Skeletal muscle tissue (tissue), 4 donors: ENCODE results near the gene STEAP4. TPM values are rescaled to one million over a fixed set of nuclear protein-coding genes. Genes with fewer than 3 reads are reported as not detected.

ENCODE experiments used
- H3K27ac ChIP-seq: one replicate; pipeline ENCODE4 v1.7.0; 2013; ENCODE audit warnings: mild to moderate bottlenecking, low read depth, low read length, inconsistent platforms
- H3K27me3 ChIP-seq, 3 donors: one replicate each; pipeline ENCODE4 v1.7.0; 2013; ENCODE audit warnings: low read length in 3 of 3; ENCODE audit not compliant: control insufficient read depth in 3 of 3, insufficient read depth in 3 of 3
- H3K36me3 ChIP-seq, 3 donors: one replicate each; pipeline ENCODE4 v1.7.0; 2013; ENCODE audit warnings: low read length in 3 of 3; ENCODE audit not compliant: control insufficient read depth in 3 of 3, insufficient read depth in 3 of 3
- H3K4me1 ChIP-seq, 3 donors: one replicate each; pipeline ENCODE4 v1.7.0; 2013; ENCODE audit warnings: low read length in 3 of 3, mild to moderate bottlenecking in 3 of 3; ENCODE audit not compliant: control insufficient read depth in 3 of 3, insufficient read depth in 3 of 3
- H3K4me3 ChIP-seq, 3 donors: one replicate each; pipeline ENCODE4 v1.7.0; 2013; ENCODE audit warnings: low read length in 3 of 3
- H3K9ac ChIP-seq, 3 donors: one replicate each; pipeline ENCODE4 v1.7.0; 2013; ENCODE audit warnings: low read length in 3 of 3, mild to moderate bottlenecking in 3 of 3, moderate library complexity in 2 of 3, low read depth in 1 of 3
- H3K9me3 ChIP-seq, 3 donors: one replicate each; pipeline ENCODE4 v1.7.0; 2013; ENCODE audit warnings: low read length in 3 of 3; ENCODE audit not compliant: control insufficient read depth in 3 of 3
- total RNA-seq: library from RNA; depleted of rRNA; stranded (reverse); fragments of >200 nt; gene quantifications from one replicate; pipeline ENCODE4 v1.2.3, GENCODE V29; 2014
- donor health status: Osteomylitis.

The STEAP4 gene
- total RNA-seq, 1 donor from 2014 or later = 3.7 TPM

DNA sequence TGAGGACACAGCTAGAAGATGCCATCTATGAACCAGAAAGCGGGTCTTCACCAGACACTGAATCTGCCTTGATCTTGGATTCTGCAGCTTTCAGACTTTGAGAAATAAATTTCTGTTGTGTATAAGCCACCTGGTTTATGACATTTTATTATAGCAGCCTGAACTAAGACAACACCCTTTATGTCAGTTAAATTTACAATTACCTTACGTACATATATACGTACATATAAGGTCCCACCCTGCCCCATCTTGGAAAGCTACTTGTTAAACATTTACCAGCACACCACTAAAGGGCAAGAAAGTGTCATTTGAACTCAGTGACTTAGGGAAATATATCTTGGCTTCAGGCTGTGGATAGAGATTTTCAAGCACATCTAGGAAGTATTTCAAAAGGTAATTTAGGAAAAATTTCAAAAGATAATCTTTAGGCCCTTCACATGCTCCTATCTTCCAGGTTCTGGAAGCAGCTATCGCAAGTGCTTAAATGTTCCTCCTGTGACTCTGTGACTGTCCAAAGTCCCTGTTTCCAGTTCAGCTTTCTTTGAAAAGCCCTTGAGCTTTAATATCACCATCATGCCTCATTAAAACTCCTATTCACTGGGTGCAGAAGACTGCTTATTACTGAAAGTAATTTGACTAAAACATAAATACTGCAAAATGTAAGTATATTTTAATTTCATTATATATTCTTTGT is 77.2 kb downstream of the STEAP4 start:
- no peaks in the 10 kb centered on the region for H3K4me1 ChIP-seq
- H3K36me3 ChIP-seq = no peaks in the 10 kb centered on the region
- H3K9ac ChIP-seq = no peak overlapping the region

DNA sequence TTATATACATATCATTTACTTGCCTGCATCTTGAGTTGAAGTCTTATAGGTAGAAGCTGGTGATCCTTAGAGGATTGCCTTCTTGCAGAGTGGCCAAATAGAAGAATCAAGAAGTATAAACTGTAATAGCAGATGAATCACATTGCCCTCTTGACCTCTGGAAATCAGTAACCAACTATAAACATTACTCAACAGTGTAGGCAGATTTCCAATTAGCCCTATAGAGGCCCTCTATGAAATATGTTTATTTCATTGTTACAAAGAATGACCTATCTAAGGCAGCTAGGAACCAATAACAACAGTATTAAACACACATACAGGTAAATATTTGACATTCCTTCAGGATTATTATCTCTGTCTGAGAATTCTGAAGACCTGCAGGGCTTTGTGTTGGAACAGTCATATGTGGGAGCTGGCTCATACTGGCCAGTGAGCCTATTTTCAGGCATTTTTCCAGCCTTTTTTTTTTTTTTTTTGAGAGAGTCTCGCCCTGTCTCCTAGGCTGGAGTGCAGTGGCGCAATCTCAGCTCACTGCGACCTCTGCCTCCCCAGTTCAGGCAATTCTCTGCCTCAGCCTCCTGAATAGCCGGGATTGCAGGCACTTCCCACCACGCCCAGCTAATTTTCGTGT is 79.7 kb downstream of the STEAP4 start:
- no peaks in the 10 kb centered on the region for H3K9me3 ChIP-seq
- no peak overlapping the region for H3K27ac ChIP-seq
- no peaks in the 10 kb centered on the region for H3K4me1 ChIP-seq
- H3K9ac ChIP-seq = no peak overlapping the region
- no peaks in the 10 kb centered on the region for H3K36me3 ChIP-seq
- H3K27me3 ChIP-seq = no peaks in the 10 kb centered on the region
- H3K4me3 ChIP-seq = no peak overlapping the region

More for the DNA sequence above, 77.2 kb downstream of the STEAP4 start:
- no peak overlapping the region for H3K4me3 ChIP-seq
- H3K27me3 ChIP-seq = no peaks in the 10 kb centered on the region
- no peaks in the 10 kb centered on the region for H3K9me3 ChIP-seq
- no peak overlapping the region for H3K27ac ChIP-seq

DNA sequence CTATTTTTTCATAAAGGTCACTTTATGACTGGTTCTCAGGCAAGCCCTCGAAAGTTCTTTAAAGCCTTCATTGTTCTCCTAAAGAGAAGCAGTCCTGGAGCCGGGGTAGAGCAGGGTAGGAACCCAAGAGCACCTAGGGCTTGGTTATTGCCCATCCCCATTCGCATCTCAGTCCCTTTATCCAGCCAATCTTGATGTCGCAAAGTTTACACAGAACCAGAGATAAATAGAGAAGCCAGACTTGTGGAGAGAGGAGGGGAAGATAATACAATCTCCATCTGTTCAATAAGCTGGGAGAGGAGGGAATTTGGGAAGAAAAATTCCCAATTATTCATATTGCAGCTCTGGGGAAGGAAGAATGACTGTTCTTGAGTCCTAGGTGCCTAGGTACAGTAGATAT is 80.5 kb downstream of the STEAP4 start:
- H3K27me3 ChIP-seq = no peaks in the 10 kb centered on the region
- no peak overlapping the region for H3K4me3 ChIP-seq
- H3K9me3 ChIP-seq = no peaks in the 10 kb centered on the region
- H3K27ac ChIP-seq = no peak overlapping the region
- no peaks in the 10 kb centered on the region for H3K36me3 ChIP-seq
- no peaks in the 10 kb centered on the region for H3K4me1 ChIP-seq
- H3K9ac ChIP-seq = no peak overlapping the region

DNA sequence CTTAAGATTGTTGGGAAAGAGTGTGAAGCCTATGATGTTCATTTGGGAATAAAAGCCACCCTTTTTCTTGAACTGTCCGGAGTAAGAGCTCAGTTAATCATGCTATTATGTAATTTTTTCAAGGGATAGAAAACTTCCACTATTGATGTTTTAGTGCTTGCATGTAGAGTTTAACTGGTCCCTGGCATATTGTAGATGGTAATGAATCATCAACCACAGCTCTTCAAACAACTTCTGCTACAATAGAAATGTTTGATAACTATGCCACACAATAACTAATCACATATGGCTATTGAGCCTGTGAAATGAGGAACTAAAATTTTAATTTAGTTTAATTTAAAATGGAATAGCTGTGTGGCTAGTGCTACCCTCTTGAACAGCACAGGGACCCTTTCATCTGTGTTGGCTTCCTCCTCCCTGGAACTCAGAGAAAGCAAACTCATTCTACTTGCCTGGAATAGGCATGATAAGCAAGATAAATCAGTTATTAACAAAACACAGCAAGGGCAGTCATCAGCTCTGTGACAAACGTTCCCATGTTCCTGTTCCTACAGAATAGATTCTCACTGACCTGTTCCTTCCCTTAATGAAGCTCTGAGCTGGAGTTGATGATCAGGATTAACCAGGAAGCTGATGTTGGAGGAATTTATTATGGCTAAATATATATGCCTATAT is 82.0 kb downstream of the STEAP4 start:
- Histone ChIP-seq H3K27me3 (no peaks in the 10 kb centered on the region), H3K36me3 (no peaks in the 10 kb centered on the region), H3K9me3 (no peaks in the 10 kb centered on the region), H3K27ac (no peak overlapping the region), H3K9ac (no peak overlapping the region), H3K4me3 (no peak overlapping the region), H3K4me1 (peaks cover 0 to 11% (median 0%) of the 10 kb centered on the region in 3 donors)

DNA sequence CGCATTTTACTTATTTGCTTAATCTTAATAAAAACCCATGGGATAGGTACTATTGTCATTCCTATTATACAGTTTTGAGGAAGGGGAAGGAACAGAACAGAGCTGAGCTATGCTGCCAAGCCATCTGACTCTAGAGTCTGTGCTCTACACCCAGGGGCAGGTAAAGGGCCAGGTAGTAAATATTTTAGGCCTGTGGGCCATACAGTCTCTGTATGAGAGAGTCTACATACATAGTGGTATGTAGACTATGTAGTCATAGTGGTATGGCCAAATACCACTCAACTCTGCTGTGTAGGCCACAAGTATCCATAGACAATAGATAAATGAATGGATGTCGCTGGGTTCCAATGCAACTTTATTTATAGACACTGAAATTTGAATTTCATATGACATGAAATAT is 83.4 kb downstream of the STEAP4 start:
- no peaks in the 10 kb centered on the region for H3K27me3 ChIP-seq
- H3K9me3 ChIP-seq = no peaks in the 10 kb centered on the region
- H3K4me3 ChIP-seq = no peak overlapping the region
- no peak overlapping the region for H3K9ac ChIP-seq
- peaks cover 4 to 19% (median 8%) of the 10 kb centered on the region in 3 donors for H3K4me1 ChIP-seq
- no peaks in the 10 kb centered on the region for H3K36me3 ChIP-seq
- H3K27ac ChIP-seq = no peak overlapping the region

Other genes with a start within 250 kb of the STEAP4 start
- 43.3 TPM for gene SRI, start 86.9 kb downstream of the STEAP4 start, total RNA-seq